Activated naive CD4-positive, alpha-beta T cell treated with anti-CD3 and anti-CD28 coated beads, Interleukin-2, amount 10 ng/mL, durations not matched to agents 7 days and 5 days (primary cell): ENCODE data around the gene MMEL1.
"Not testable (repeated sequence)": the region's sequence is repeated elsewhere in the genome, so short reads cannot be mapped to it uniquely, and the experiment has no call there.

Source experiments
- CTCF ChIA-PET: fragments of 350-600 bp; sonication (Branson Sonifier 250); formaldehyde crosslinking; loops from one replicate; lab custom pipeline; 2021; ENCODE audit warnings: antibody characterized with exemption; lab: Charles Lee
- DNase-seq: peaks from one replicate; pipeline ENCODE4 v3.0.0-alpha.2; 2020
- H3K27ac Mint-ChIP-seq: one replicate; pipeline ENCODE4 v1.8.0; 2021; ENCODE audit warnings: mild to moderate bottlenecking, moderate library complexity, mixed read lengths
- H3K27me3 Mint-ChIP-seq: one replicate; pipeline ENCODE4 v1.8.0; 2021; ENCODE audit warnings: mild to moderate bottlenecking, mixed read lengths
- H3K36me3 Mint-ChIP-seq: one replicate; pipeline ENCODE4 v1.8.0; 2021; ENCODE audit warnings: mixed read lengths
- H3K4me1 Mint-ChIP-seq: one replicate; pipeline ENCODE4 v1.8.0; 2021; ENCODE audit warnings: mixed read lengths
- H3K4me3 Mint-ChIP-seq: one replicate; pipeline ENCODE4 v1.8.0; 2021; ENCODE audit warnings: mild to moderate bottlenecking, moderate library complexity, mixed read lengths
- H3K9me3 Mint-ChIP-seq: one replicate; pipeline ENCODE4 v1.8.0; 2021; ENCODE audit warnings: mixed read lengths

The MMEL1 gene

DNA sequence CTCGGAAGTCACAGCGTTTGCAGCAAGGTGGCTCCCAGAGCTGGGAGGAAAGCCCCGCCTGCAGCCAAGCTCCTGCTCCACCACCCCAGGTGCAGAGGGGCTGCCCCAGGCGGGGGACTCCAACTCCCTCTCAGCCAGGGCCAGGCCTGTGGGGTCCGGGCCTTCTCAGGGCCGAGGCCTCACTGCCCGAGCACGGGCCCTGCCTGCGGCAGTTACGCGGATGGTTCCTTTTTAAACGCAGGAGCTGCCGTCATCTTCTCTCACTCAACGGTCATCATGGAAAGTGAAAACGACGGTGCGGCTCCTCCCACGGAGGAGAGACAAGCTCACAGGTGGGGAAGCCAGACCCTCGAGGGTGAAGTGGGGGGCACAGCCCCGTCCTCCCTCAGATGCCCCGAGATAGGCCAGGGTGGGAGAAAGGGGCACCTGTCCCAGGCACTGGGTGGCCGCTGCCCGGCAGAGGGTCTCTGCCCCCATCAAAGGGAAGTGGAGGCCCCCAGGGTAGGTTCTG, 55.2 kb downstream of the MMEL1 start:
- peaks cover 68% of the 10 kb centered on the region for H3K4me1 Mint-ChIP-seq
- not testable (repeated sequence) for H3K27me3 Mint-ChIP-seq
- CTCF ChIA-PET = interaction anchor here (0.7 to 2.7 kb wide), 5 partner anchors 16 to 344 kb away, joined by 3 to 14 read pairs (median 6); partner anchors contain the start of gene TNFRSF14
- peaks cover 19% of the 10 kb centered on the region for H3K36me3 Mint-ChIP-seq
- H3K27ac Mint-ChIP-seq = peak overlapping the region; percentile 92
- peak overlapping the region; percentile 66 for H3K4me3 Mint-ChIP-seq
- peak; percentile 72 for DNase-seq
- peaks cover 16% of the 10 kb centered on the region for H3K9me3 Mint-ChIP-seq

DNA sequence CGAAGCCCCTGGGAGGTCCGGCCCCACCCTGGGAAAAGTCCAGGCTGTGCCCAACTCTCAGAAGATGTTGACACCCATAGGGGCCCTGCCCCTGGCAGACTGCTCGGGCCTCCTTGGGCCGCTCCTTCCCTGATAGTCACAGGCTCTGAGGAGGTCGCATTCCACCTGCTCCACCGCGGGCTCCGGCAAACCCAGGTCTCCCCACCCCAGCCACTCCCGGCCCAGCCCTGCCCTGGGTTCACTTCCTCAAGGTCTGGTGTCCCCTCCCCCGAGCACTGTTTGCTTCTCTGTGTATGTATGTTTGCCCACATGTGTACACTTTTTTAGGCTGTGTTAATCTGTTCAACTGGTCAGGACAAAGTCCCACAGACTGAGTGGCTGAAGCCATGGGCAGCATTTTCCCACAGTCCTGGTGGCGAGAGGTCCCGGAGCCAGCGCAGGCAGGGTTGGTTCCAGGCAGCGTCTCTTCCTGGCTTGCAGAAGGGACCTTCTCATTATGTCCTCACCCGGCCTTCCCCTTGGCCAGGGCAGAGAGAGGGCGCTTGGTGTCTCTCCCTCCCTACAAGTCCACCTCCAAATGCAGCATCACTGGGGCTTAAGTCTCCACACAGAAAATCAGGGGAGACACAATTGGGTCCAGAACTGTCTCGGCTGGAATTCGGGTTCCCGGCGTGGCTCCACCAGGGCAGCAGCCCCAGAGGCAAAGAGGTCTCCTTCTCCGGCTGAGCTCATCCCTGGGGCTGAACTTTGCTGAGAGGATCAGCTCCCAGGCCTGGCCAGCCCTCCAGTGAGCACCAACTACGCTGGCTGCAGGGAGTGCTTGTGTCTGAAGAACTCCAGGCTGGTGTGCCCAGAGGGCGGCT, 56.8 kb downstream of the MMEL1 start:
- H3K4me3 Mint-ChIP-seq = no peak overlapping the region
- H3K9me3 Mint-ChIP-seq = peaks cover 19% of the 10 kb centered on the region
- peaks cover 59% of the 10 kb centered on the region for H3K4me1 Mint-ChIP-seq
- H3K27ac Mint-ChIP-seq = peak overlapping the region; percentile 71
- peaks cover 5% of the 10 kb centered on the region for H3K27me3 Mint-ChIP-seq
- DNase-seq = no peak
- H3K36me3 Mint-ChIP-seq = peaks cover 20% of the 10 kb centered on the region
- CTCF ChIA-PET = interaction anchor here (2.7 kb wide), 1 partner anchor 15 kb away, joined by 14 read pairs; no protein-coding TSS in a partner anchor

DNA sequence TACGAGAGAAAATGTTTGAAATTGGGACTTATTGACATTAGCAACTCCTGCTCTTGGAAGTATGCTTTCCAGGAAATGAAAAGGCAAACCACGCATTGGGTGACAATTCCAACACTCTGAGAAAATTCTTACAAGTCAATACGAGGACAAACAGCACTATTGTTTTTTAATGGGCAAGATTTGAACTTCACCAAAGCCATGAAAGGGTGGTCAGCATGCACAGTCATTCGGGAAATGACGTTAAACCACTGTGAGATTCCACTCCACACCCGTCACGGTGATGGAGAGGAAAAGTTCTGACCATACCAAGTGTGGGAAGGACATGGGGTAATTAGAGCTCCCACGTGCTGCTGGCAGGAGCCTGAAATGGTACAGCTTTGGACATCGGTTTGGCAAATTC, 58.5 kb downstream of the MMEL1 start:
- DNase-seq = no peak
- no peak overlapping the region for H3K27ac Mint-ChIP-seq
- H3K36me3 Mint-ChIP-seq = peaks cover 21% of the 10 kb centered on the region
- no peak overlapping the region for H3K4me3 Mint-ChIP-seq
- CTCF ChIA-PET = interaction anchor here (1.5 kb wide), 1 partner anchor 12 kb away, joined by 5 read pairs; no protein-coding TSS in a partner anchor
- peaks cover 19% of the 10 kb centered on the region for H3K9me3 Mint-ChIP-seq
- peaks cover 14% of the 10 kb centered on the region for H3K27me3 Mint-ChIP-seq
- H3K4me1 Mint-ChIP-seq = peaks cover 45% of the 10 kb centered on the region

DNA sequence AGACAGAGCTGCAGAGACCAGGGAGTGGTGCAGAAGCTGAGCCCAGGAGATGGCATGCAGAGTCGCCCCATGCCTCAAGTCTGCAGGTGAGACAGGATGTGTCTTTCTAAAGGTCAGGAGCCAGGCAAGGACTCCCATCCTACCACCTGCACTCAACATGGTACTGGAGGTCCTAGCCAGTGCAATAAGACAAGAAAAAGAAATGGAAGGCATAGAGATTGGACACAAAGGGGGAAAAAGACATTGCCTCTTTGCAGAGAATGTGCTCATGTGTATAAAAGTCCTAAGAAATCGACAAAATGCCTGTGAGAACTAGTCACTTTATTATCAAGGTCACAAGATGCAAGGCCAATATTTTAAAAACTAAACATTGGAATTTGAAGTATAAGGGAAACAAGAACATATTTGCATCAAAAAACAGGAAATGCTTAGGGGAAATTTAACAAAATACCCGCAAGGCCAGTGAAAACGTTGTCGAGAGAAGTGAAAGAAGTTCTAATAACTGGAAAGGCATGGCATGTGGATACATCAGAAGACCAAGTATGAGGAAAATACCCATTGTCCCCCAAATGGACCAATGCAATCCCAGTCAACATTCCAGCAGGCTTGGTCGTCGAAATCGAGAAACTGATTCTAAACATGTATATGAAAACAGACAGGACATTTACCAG, 59.4 kb downstream of the MMEL1 start:
- peaks cover 16% of the 10 kb centered on the region for H3K27me3 Mint-ChIP-seq
- CTCF ChIA-PET = interaction anchor here (1.3 to 1.5 kb wide), 2 partner anchors 11 to 12 kb away, joined by 5 to 7 read pairs; no protein-coding TSS in a partner anchor

DNA sequence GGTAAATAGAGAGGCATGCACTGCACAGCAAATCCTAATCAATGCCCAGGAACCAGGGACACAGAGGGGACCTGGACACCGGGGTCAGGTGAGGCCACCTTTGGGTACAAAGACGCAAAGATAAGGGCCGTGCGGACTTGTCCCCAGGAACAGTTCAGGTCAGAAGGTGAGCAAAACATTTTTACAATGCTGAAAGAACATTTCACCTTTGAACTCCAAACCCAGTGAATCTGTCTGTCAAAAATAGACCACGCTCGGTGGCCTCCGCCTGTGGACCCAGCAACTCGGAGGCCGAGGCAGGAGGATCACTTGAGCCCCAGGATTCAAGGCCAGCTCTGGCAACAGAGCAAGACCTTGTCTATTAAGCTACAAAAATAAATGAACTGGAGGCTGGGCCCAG, 61.5 kb downstream of the MMEL1 start:
- Mint-ChIP-seq H3K4me3 (no peak overlapping the region), H3K27ac (no peak overlapping the region)

More for the DNA sequence above, 59.4 kb downstream of the MMEL1 start:
- peaks cover 37% of the 10 kb centered on the region for H3K4me1 Mint-ChIP-seq
- no peak overlapping the region for H3K4me3 Mint-ChIP-seq
- DNase-seq = no peak
- peaks cover 19% of the 10 kb centered on the region for H3K9me3 Mint-ChIP-seq
- no peak overlapping the region for H3K27ac Mint-ChIP-seq
- H3K36me3 Mint-ChIP-seq = peaks cover 17% of the 10 kb centered on the region

DNA sequence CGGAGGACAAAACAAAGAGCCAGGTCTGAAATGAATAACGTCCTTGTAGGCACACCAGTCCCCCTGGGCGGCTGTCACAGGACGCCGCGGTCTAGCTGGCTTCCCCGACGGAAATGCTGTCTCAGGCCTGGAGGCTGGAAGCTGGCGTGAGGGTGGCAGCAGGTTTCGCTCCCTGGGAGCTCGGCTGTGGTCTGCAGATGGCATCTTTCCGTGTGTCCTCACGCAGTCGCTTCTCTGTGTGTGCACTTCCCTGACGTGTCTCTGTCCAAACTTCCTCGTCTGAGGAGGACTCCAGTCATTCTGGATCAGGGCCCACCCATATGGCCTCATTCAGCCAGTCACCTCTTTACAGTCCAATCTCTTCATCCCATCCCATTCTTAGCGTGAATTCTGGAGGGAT, 62.5 kb downstream of the MMEL1 start:
- no peak overlapping the region for H3K4me3 Mint-ChIP-seq
- H3K9me3 Mint-ChIP-seq = peaks cover 19% of the 10 kb centered on the region
- H3K27me3 Mint-ChIP-seq = peaks cover 17% of the 10 kb centered on the region
- H3K27ac Mint-ChIP-seq = peak overlapping the region; percentile 37
- H3K4me1 Mint-ChIP-seq = peaks cover 11% of the 10 kb centered on the region
- peaks cover 17% of the 10 kb centered on the region for H3K36me3 Mint-ChIP-seq
- CTCF ChIA-PET = interaction anchor here (1.6 kb wide), 1 partner anchor 14 kb away, joined by 3 read pairs; the partner anchor contains the start of gene TNFRSF14
- no peak for DNase-seq

More for the DNA sequence above, 61.5 kb downstream of the MMEL1 start:
- Mint-ChIP-seq H3K9me3 (peaks cover 19% of the 10 kb centered on the region), H3K36me3 (peaks cover 17% of the 10 kb centered on the region), H3K4me1 (peaks cover 22% of the 10 kb centered on the region), H3K27me3 (peaks cover 17% of the 10 kb centered on the region)
- no peak for DNase-seq
- CTCF ChIA-PET = no interaction called here

DNA sequence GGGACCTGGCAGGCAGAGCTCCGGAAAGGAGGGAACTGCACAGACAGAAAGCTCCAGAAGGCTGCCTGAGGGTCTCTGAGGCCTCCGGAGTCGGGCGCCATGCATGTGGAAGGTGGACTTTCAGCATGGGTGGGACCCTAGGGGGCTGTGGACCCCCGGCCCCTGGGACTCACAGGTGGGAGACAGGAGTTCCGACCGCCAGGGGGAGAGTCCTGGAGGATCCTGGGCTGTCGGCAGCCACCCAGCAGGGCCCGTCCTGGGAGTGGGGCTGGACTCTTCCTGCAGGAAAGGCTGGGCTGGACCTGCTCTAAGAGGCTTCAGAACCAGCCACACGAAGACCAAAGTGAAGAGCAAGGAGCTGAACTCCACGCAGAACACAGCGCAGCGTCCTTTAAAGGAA, 63.1 kb downstream of the MMEL1 start:
- H3K27me3 Mint-ChIP-seq = peaks cover 17% of the 10 kb centered on the region
- not testable (repeated sequence) for DNase-seq
- CTCF ChIA-PET = interaction anchor here (1.6 kb wide), 1 partner anchor 13 kb away, joined by 3 read pairs; the partner anchor contains the start of gene TNFRSF14

DNA sequence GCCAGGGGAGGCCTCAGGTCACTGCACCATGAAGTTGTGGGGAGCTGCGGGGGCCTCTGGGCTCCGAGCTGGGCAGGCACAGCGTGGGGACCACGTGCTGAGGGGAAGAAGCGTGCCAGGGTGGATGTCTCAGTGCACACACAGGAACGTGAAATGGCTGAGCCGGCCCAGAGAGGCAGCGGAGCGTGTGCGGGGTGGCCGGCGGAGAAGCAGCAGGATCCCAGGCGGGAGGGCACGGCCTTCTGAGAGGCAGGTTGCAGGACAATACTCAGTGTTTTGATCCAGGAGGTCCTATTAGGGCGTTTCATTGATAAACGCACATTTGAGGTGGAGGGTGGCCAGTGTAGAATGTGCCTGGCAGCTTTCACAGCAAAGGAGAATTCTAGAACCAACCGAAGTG, 63.8 kb downstream of the MMEL1 start:
- CTCF ChIA-PET = no interaction called here
- Mint-ChIP-seq H3K4me1 (peaks cover 5% of the 10 kb centered on the region), H3K27me3 (peaks cover 17% of the 10 kb centered on the region), H3K27ac (no peak overlapping the region), H3K9me3 (peaks cover 16% of the 10 kb centered on the region), H3K4me3 (no peak overlapping the region), H3K36me3 (peaks cover 16% of the 10 kb centered on the region)
- no peak for DNase-seq

More for the DNA sequence above, 63.1 kb downstream of the MMEL1 start:
- H3K36me3 Mint-ChIP-seq = peaks cover 17% of the 10 kb centered on the region
- H3K27ac Mint-ChIP-seq, H3K4me1 Mint-ChIP-seq, H3K4me3 Mint-ChIP-seq: not testable (repeated sequence)
- H3K9me3 Mint-ChIP-seq = peaks cover 19% of the 10 kb centered on the region

DNA sequence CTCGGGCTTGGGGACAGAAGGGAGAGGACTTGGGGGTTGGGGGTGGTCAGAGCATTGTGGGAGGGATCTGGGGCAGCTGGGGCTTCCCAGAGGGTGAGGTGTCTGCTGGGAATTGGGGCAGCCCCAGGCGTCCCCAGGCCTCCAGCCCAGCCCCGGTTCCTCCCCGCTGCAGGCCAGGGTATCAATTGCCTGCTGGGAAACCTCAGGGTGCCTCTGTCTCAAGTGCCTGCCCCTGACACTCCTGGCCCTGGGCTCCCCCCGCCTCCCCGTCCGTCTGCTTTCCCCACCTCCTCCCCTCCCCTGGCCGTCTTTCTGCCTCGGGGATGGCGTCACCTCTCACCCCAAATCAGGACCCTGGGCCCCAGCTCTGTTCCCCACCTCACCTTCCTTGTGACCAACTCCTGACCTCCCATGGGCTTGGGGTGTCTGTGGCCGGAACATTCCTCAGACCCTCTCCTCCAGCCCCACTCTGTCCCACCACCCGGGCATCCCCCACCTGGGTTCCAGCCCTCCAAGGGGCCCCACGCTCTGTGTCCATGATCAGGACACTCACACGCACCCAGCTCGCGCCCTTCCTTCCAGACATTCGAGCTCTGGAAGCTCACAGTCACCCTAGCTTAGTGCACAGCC, 64.5 kb downstream of the MMEL1 start:
- H3K4me3 Mint-ChIP-seq, H3K4me1 Mint-ChIP-seq, CTCF ChIA-PET, H3K9me3 Mint-ChIP-seq, H3K27ac Mint-ChIP-seq, DNase-seq: not testable (repeated sequence)
- Mint-ChIP-seq H3K27me3 (peaks cover 17% of the 10 kb centered on the region), H3K36me3 (peaks cover 12% of the 10 kb centered on the region)

DNA sequence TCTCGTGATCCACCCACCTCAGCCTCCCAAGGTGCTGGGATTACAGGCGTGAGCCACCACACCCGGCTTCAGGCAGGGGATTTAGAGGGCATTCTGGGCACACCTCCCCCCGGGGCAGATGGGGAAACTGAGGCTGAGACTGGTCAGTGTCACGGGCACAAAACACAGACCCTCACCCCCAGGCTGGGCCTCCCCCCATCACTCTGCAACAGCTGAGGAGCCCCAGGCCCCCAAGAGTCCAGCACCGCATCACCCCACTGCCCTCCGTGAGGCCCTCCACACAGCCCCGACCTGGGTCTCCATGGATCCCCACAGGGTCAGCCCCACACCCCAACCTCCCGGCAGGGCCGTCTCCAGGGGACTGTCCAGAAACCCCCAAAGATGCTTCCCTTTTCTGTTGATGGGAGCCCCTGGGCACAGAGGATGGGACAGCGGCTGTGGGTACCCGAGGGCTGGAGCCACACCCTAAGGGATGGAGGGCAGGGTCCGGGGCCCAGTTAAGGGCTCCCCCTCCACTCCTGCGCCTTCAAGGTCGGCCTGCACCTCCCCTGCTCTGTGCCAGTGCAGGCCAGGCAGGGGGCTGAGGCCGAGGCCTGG, 65.6 kb downstream of the MMEL1 start:
- H3K9me3 Mint-ChIP-seq = no peaks in the 10 kb centered on the region
- H3K27me3 Mint-ChIP-seq = peaks cover 12% of the 10 kb centered on the region
- CTCF ChIA-PET = no interaction called here
- no peak overlapping the region for H3K4me3 Mint-ChIP-seq
- H3K27ac Mint-ChIP-seq = no peak overlapping the region
- DNase-seq = no peak
- H3K36me3 Mint-ChIP-seq = peaks cover 4% of the 10 kb centered on the region
- no peaks in the 10 kb centered on the region for H3K4me1 Mint-ChIP-seq

DNA sequence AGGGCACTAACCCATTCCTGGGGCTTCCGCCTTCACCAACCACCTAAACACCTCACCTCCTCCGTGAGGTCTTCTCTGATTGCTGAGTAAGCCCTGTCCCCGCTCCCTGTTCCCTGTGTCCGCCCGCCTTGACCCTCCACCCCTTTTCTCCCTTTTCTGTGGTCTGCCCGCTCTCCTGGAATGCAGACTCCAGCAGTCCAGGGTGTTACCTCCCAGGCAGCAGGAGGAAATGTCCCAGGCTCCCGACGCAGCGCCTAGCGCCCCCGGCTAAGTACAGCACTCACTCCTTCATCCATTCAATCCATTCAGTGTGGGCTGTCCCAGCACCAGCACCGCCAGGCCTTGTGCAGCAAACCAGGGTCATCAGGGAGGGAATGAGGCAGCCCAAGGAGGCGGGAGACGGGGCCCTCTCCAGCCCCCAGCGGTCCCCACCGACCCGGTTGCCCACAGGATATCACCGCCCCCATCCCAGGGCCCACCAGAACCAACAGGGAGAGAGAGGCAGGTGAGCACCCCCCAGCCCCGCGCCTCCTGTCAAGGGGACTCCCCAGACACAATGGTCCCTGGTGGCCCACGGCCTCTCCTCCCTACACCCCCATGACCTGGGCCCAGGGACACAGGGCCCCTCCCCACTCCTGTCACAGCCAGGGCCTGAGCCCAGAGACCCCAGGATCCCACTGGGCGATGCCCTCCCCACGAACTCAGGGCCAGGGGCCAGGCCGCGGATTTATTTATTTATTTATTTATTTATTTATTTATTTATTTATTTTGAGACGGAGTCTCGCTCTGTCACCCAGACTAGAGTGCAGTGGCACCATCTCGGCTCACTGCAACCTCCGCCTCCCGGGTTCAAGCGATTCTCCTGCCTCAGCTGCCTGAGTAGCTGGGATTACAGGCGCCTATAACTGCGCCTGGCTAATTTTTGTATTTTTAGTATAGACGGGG, 66.4 kb downstream of the MMEL1 start:
- Mint-ChIP-seq H3K27me3 (peaks cover 12% of the 10 kb centered on the region), H3K4me3 (no peak overlapping the region), H3K36me3 (peaks cover 7% of the 10 kb centered on the region), H3K27ac (no peak overlapping the region), H3K4me1 (peaks cover 2% of the 10 kb centered on the region), H3K9me3 (no peaks in the 10 kb centered on the region)
- DNase-seq = no peak
- CTCF ChIA-PET = no interaction called here

DNA sequence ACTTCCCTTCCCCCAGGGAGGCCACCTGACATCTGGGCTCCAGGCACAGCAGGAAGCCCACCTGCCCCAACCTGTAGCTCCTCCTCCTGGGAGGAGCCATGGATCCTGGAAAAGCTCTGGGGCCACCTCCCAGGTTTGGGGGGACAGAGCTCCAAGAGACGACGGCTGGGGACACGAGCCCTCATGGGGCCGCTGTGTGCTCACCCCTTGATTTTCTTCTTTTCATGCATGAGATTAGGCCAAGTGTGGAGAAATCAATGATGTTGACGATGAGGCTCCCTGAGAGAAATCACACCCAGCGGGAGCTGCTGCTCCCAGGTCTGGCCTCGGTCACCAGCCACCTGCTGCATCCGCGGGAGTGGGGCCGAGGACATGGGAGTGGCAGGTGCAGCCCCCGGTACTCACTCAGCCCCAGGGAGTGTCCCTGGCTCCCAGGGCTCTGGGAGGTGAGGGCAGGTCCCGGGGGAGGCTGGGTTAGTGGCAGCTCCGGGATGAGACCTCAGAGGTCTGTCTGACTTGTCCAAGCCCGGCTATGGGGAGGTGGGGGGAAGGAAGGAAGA, 67.9 kb downstream of the MMEL1 start:
- no peak for DNase-seq
- Mint-ChIP-seq H3K4me1 (peaks cover 6% of the 10 kb centered on the region), H3K27me3 (peaks cover 3% of the 10 kb centered on the region), H3K36me3 (peaks cover 8% of the 10 kb centered on the region), H3K4me3 (no peak overlapping the region), H3K27ac (no peak overlapping the region), H3K9me3 (no peaks in the 10 kb centered on the region)
- CTCF ChIA-PET = interaction anchor here (1.2 kb wide), 1 partner anchor 20 kb away, joined by 6 read pairs; no protein-coding TSS in a partner anchor
